ENCODE data around the gene MYH14. TPM values are rescaled to one million over a fixed set of nuclear protein-coding genes. Genes with fewer than 3 reads are reported as not detected.

Gene MYH14
- total and polyA plus RNA-seq, 10 of the 15 experiments (the other 5 are each of a cell fraction or from before 2014, with no cell fraction given) = 0.06 to 0.69 (median 0.15) TPM; not detected in 4

- TF ChIP-seq RBBP5 (conservative IDR thresholded peaks at IDR 0.05) = no peak
- no peak for TF ChIP-seq LARP7 (IDR thresholded peaks at IDR 0.05)
- TF ChIP-seq FOXM1 (IDR thresholded peaks at IDR 0.05; ENCODE audit: low read depth, low read length) = no peak
- TF ChIP-seq, protein P1, sequence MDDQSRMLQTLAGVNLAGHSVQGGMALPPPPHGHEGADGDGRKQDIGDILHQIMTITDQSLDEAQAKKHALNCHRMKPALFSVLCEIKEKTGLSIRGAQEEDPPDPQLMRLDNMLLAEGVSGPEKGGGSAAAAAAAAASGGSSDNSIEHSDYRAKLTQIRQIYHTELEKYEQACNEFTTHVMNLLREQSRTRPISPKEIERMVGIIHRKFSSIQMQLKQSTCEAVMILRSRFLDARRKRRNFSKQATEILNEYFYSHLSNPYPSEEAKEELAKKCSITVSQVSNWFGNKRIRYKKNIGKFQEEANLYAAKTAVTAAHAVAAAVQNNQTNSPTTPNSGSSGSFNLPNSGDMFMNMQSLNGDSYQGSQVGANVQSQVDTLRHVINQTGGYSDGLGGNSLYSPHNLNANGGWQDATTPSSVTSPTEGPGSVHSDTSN (IDR thresholded peaks at IDR 0.05; ENCODE audit: insufficient replicate concordance, low read depth, low read length) = no peak
- TF ChIP-seq BACH1 (IDR thresholded peaks at IDR 0.05; ENCODE audit: borderline replicate concordance) = no peak
- TF ChIP-seq KLF5 (IDR thresholded peaks at IDR 0.05; ENCODE audit: partially characterized antibody) = no peak
- TF ChIP-seq PAX5 (IDR thresholded peaks at IDR 0.05; ENCODE audit: borderline replicate concordance, low read depth, low read length) = no peak
- no peak for TF ChIP-seq NFIC (IDR thresholded peaks at IDR 0.05; ENCODE audit: low read depth, low read length)
- TF ChIP-seq TCF7 (IDR thresholded peaks at IDR 0.05; ENCODE audit: borderline replicate concordance) = no peak
- no peak for TF ChIP-seq NFYB (IDR thresholded peaks at IDR 0.05; ENCODE audit: insufficient read depth, low read depth, low read length)
- no peak for TF ChIP-seq MTA3 (IDR thresholded peaks at IDR 0.05; ENCODE audit: borderline replicate concordance, low read length)
- no peak for TF ChIP-seq CTCF (IDR thresholded peaks at IDR 0.05 in 2 of 3, conservative IDR thresholded peaks at IDR 0.05 in 1 of 3; ENCODE audit: control insufficient read depth in 2 of 3, extremely low read depth in 1 of 3, insufficient read depth in 1 of 3, low read depth in 3 of 3, low read length in 3 of 3)
- TF ChIP-seq MTA2 (IDR thresholded peaks at IDR 0.05; ENCODE audit: low read depth) = no peak
- TF ChIP-seq IRF4 (IDR thresholded peaks at IDR 0.05; ENCODE audit: low read depth, low read length) = no peak
- TF ChIP-seq NRF1 (conservative IDR thresholded peaks at IDR 0.05; ENCODE audit: low read depth, low read length) = no peak
Observed at GRCh38 chr19:50257141-50257540, 53.7 kb downstream of the MYH14 start (continued).

Data from GM12878 (cell line).